ENCODE measurements around the gene MRLN. TPM values are rescaled to one million over a fixed set of nuclear protein-coding genes. Genes with fewer than 3 reads are reported as not detected.
"Not testable (repeated sequence)": the region's sequence is repeated elsewhere in the genome, so short reads cannot be mapped to it uniquely, and the experiment has no call there.

MRLN gene
- total RNA-seq, 1 experiment from 2014 or later, result not detected

GRCh38 chr10:59752278-59752940, 846 bp downstream of the MRLN start:
- DNase-seq (ENCODE audit: low read depth), result no peak
- in situ Hi-C loops (cut with HindIII; ENCODE audit: low pct_unique_long_range_greater_than_20kb, low sequenced_read_pairs), result no loop called here

GRCh38 chr10:59750155-59750945, 2.9 kb downstream of the MRLN start:
- in situ Hi-C loops (cut with HindIII; ENCODE audit: low pct_unique_long_range_greater_than_20kb, low sequenced_read_pairs), result no loop called here
- DNase-seq (ENCODE audit: low read depth), result no peak

- no peak for DNase-seq (ENCODE audit: low read depth)
- in situ Hi-C loops (cut with HindIII; ENCODE audit: low pct_unique_long_range_greater_than_20kb, low sequenced_read_pairs), result no loop called here
These were observed 4.4 kb downstream of the MRLN start for GRCh38 chr10:59748834-59749233.

GRCh38 chr10:59745163-59745650, 8.0 kb downstream of the MRLN start:
- DNase-seq (ENCODE audit: low read depth), result no peak
- in situ Hi-C loops (cut with HindIII; ENCODE audit: low pct_unique_long_range_greater_than_20kb, low sequenced_read_pairs), result no loop called here

GRCh38 chr10:59744762-59745161, 8.5 kb downstream of the MRLN start:
- in situ Hi-C loops (cut with HindIII; ENCODE audit: low pct_unique_long_range_greater_than_20kb, low sequenced_read_pairs), result not testable (repeated sequence)

GRCh38 chr10:59744156-59744555, 9.1 kb downstream of the MRLN start:
- DNase-seq (ENCODE audit: low read depth); in situ Hi-C loops (cut with HindIII; ENCODE audit: low pct_unique_long_range_greater_than_20kb, low sequenced_read_pairs): not testable (repeated sequence)

More at GRCh38 chr10:59744762-59745161, 8.5 kb downstream of the MRLN start:
- DNase-seq (ENCODE audit: low read depth), result not testable (repeated sequence)

- in situ Hi-C loops (cut with HindIII; ENCODE audit: low pct_unique_long_range_greater_than_20kb, low sequenced_read_pairs), result no loop called here
- no peak for DNase-seq (ENCODE audit: low read depth)
These were observed 11.7 kb downstream of the MRLN start for GRCh38 chr10:59741583-59741982.

GRCh38 chr10:59741048-59741447, 12.2 kb downstream of the MRLN start:
- in situ Hi-C loops (cut with HindIII; ENCODE audit: low pct_unique_long_range_greater_than_20kb, low sequenced_read_pairs), result no loop called here
- DNase-seq (ENCODE audit: low read depth), result no peak

GRCh38 chr10:59736749-59737148, 16.5 kb downstream of the MRLN start:
- in situ Hi-C loops (cut with HindIII; ENCODE audit: low pct_unique_long_range_greater_than_20kb, low sequenced_read_pairs), result no loop called here
- DNase-seq (ENCODE audit: low read depth), result no peak

GRCh38 chr10:59735296-59735695, 18.0 kb downstream of the MRLN start:
- in situ Hi-C loops (cut with HindIII; ENCODE audit: low pct_unique_long_range_greater_than_20kb, low sequenced_read_pairs), result no loop called here
- no peak for DNase-seq (ENCODE audit: low read depth)

GRCh38 chr10:59734014-59734462, 19.2 kb downstream of the MRLN start:
- in situ Hi-C loops (cut with HindIII; ENCODE audit: low pct_unique_long_range_greater_than_20kb, low sequenced_read_pairs), result no loop called here
- DNase-seq (ENCODE audit: low read depth), result no peak

GRCh38 chr10:59733321-59734013, 19.8 kb downstream of the MRLN start:
- in situ Hi-C loops (cut with HindIII; ENCODE audit: low pct_unique_long_range_greater_than_20kb, low sequenced_read_pairs); DNase-seq (ENCODE audit: low read depth): not testable (repeated sequence)

- DNase-seq (ENCODE audit: low read depth); in situ Hi-C loops (cut with HindIII; ENCODE audit: low pct_unique_long_range_greater_than_20kb, low sequenced_read_pairs): not testable (repeated sequence)
These were observed 20.4 kb downstream of the MRLN start for GRCh38 chr10:59732849-59733248.

- in situ Hi-C loops (cut with HindIII; ENCODE audit: low pct_unique_long_range_greater_than_20kb, low sequenced_read_pairs); DNase-seq (ENCODE audit: low read depth): not testable (repeated sequence)
These were observed 24.1 kb downstream of the MRLN start for GRCh38 chr10:59729167-59729566.

GRCh38 chr10:59724098-59724938, 28.9 kb downstream of the MRLN start:
- DNase-seq (ENCODE audit: low read depth), result no peak
- in situ Hi-C loops (cut with HindIII; ENCODE audit: low pct_unique_long_range_greater_than_20kb, low sequenced_read_pairs), result no loop called here

- in situ Hi-C loops (cut with HindIII; ENCODE audit: low pct_unique_long_range_greater_than_20kb, low sequenced_read_pairs), result no loop called here
- DNase-seq (ENCODE audit: low read depth), result no peak
These were observed 32.9 kb downstream of the MRLN start for GRCh38 chr10:59720377-59720776.

GRCh38 chr10:59719374-59719773, 33.9 kb downstream of the MRLN start:
- in situ Hi-C loops (cut with HindIII; ENCODE audit: low pct_unique_long_range_greater_than_20kb, low sequenced_read_pairs), result no loop called here
- no peak for DNase-seq (ENCODE audit: low read depth)

- in situ Hi-C loops (cut with HindIII; ENCODE audit: low pct_unique_long_range_greater_than_20kb, low sequenced_read_pairs), result no loop called here
- DNase-seq (ENCODE audit: low read depth), result no peak
These were observed 35.0 kb downstream of the MRLN start for GRCh38 chr10:59718257-59718656.

All from Caki2 (cell line).